Measurements from ENCODE around the gene NDST4.
"Not testable (repeated sequence)": the region's sequence is repeated elsewhere in the genome, so short reads cannot be mapped to it uniquely, and the experiment has no call there.

NDST4 gene

DNA sequence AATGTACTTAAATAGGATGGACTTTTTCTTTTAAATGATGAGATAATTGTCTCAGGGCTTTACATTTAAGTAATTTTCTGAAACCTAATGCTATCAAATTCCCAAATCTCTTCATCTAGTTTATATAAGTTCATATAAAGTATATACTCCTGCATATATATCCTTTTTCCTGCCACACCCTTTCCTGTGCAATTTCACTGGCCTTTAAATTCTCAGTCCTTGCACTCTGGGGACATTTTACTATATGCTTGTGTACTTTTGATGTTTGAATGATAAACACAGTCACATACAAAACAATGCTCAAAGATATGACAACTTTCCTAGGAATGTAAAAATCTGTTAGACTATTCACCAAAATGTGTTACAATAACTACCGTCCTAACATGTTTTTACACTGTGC lies 60.1 kb downstream of the NDST4 start:
- no peak for DNase-seq

DNA sequence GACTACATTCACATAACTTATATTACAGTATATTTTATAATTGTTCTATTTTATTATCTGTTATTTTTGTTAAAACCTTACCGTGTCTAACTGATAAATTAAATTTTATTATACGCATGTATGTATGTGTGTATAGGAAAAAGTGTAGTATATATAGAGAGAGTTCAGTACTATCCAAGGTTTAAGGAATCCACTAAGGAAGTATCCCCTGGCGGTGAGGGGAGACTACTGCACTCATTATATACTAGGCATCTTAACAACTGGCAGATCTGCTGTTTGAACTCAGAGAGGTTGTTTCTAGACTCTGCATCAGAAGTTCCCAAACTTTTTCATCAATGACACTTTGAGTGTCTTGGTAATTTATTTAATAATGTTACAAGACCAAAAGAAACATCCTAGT lies 70.9 kb downstream of the NDST4 start:
- DNase-seq, result no peak

DNA sequence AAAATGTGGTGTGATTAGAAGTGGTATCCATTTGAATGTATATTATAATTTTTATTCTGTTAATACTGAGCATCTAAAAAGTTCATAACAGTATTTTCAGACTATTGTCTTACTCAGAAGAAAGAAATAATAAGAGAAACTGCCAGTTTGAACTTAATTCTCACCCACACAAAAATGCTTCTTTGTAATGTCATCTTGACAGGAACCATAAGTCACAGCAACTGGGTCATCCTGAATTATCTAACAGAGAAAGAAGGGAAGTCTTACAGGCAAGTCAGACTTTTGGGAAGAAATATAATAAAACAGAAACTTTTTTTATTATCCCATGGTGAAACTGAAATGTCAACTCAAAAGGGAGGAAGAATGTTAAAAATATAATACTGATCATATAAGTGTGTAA lies 83.1 kb downstream of the NDST4 start:
- DNase-seq, result no peak

DNA sequence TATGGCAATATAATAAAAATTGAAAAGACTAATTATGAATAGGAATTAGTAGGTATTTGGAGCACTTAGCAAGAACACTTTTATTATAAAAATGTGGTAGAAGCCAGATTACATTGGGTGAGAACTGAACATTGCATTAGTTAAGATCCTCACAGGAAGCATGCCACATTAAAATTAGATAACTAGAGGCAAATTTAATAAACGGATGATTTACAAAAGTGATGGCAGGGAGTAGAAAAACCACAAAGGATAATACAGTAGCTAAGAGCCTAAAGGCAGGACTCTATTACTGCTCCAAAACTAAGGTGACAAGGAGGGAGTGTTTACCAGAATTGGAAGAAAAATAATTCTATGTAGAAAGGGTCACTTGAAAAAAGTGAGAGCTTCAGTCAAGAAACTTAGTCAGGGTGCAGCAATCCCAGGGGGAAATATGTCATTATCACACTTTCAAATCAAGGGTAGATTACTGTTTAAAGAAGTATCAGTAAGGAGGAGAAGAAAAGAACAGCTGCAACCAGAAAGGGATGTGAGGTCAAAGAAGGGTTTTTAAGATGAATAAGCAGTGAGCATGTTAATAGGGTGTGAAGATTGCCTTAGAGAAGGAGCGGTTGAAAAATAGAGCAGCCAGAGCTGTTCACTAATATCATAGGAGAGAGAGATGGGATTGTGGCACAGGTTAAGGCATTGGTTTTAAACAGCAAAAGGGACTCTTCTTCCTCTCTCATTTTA lies 84.6 kb downstream of the NDST4 start:
- DNase-seq, result no peak

DNA sequence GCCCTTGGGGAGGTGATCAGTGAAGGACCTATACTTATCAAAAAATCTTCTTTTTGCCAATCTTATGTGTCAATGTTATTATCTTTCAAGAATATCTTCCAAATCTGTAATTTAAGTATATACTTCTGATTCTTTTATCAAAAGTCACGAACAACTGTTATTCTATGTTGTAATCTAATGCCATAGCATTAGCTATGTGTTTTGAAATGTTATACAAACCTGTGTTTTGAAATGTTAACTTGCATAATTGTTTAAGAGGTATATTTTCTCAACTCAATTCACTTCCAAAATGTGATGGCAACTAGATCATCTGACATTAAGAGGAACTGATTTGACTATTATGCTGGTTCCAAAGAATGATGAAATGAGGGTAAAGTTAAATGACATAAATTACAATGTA lies 113.5 kb downstream of the NDST4 start:
- no peak for DNase-seq

DNA sequence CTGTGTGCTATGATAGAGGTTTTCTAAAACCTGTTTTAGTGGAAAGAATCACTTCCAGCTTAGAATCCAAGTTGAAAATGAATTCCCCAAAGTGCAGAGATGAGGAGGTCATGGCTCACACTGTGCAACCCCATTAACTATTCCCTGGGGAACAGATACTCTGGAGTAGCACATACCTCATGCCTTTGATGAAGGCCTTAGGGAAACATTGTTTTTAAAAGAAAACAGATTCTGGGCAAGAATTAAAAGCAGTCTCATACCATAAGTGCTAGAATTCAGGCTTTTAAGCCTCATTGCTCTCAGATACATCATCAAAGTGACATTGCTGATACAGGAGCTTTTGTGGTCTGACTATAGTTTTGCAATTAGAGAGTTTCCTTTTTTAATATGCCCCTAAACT lies 115.1 kb downstream of the NDST4 start:
- no peak for DNase-seq

DNA sequence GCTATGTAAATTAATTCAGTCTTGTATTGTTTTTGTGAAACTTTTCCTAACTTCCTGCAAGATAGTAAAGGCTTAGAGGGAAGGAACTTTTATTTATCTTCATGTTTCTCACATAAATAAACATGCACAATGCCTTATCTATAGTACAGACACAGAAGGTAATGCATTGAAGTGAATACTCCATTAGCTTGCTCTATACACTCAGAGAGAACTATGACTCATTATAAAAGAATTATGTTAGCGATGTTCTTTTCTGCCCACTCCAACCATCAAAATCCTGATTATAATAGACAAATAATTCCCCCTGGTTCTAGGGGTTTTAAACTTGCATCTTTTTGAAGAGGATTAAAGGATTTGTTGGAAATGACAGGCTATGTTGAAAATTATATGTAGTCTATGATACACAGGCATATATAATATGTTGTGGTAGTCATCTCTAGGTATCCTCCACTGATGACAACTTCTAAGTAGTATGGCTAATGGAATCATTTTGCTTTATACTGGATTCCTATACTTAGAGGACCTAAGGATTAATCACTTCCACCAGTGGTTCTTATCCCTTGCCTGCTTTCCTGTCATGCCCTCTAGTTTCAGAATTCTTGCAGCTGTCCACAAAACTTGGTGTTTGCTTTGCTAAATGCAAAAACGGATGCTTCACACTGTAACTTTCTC lies 115.7 kb downstream of the NDST4 start:
- no peak for DNase-seq

DNA sequence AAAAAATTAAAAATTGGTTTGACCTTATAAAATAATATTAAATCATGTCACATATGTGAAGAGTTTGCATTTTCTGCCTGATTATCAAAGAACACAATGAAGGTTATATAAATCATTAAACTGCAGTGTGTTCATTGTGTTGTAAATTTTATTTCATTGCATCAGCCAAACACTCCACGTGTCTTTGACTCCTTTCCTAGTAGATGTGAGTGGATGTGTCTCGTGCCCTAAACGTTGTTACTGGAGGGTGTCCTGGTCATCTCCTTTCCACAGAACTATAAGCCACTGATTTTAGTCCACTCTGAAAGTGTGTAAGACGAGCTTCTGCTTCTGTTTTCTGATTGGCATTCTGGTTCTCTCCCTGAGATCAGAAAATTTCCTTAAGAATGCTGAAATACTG lies 127.3 kb downstream of the NDST4 start:
- DNase-seq, result no peak

DNA sequence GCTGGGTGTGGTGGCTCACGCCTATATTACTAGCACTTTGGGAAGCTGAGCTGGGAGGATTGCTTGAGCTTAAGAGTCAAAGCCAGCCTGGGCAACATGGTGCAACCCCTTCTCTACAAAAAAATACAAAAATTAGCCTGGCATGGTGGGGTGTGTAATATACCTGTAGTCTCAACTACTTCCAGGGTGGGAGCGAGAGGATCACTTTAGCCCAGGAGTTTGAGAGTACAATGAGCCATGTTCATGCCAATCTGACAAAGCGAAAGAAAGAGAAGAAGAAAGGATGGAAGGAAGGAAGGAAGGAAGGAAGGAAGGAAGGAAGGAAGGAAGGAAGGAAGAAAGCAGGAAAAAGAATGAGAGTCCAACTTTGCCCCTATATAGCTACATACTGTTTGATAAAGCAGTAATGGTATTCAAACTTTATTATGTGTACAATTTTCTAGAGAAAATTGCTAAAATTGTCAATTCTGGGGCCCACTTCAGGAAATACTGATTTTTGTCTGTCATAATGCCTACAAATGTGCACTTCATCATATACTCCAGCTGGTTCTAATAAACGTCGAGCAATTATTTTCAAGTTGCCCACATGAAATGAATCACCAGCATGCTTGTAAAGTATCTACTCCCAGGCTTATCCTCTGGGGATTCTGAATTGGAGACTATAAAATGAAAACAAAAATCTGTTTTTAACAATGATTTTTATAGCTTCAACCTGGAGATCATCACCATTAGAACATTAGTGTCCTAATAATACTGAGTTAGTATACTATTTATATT lies 132.3 kb downstream of the NDST4 start:
- DNase-seq, result no peak

DNA sequence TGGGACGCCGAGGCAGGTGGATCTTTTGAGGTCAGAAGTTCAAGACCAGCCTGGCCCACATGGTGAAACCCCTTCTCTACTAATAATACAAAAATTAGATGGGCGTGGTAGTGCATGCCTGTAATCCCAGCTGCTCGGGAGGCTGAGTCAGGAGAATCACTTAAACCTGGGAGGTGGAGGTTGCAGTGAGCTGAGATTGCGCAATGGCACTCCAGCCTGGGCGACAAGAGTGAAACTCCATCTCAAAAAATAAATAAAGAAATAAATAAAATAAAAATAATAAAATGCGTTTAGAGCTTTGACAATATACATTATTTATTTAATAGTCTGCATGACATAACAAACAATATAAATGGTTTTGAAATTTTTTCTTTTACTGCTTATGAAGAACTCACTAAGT lies 133.0 kb downstream of the NDST4 start:
- DNase-seq, result not testable (repeated sequence)

DNA sequence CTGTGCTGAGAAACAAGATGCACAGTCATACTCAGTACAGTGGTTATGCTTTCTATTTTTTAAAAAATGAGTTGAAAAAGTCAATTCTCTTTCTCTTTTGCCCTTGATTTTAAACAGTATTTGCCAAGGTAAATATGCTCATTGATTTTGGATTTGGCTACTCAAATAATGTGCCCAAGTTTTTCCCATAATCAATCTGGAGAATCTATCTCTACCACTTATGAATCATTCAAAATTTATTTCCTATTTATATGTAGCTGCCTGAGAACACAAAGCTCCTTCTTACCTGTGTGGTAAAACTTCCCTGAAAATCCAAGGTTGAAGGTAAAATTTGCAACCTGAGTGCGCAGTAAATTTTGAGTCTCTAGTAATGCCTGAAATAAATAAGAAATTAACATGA lies 136.5 kb downstream of the NDST4 start:
- DNase-seq, result no peak

DNA sequence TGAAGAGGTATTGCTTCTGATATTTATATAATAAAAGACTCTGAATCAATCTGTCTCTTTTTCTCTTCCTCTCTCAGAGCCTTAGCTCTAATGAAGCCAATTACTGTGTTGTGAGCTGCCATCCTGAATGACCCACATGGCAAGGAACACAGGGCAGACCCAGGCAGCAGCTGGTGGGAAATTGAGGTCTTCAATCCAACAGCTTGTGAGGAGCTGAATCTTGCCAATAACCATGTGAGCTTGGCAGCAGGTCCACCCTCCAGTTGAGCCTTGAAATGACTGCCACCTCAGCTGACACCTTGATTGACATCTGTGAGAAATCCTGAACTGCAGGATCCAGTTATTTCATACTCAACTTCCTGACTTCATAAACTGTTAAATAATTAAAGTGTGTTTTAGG lies 149.4 kb downstream of the NDST4 start:
- no peak for DNase-seq

DNA sequence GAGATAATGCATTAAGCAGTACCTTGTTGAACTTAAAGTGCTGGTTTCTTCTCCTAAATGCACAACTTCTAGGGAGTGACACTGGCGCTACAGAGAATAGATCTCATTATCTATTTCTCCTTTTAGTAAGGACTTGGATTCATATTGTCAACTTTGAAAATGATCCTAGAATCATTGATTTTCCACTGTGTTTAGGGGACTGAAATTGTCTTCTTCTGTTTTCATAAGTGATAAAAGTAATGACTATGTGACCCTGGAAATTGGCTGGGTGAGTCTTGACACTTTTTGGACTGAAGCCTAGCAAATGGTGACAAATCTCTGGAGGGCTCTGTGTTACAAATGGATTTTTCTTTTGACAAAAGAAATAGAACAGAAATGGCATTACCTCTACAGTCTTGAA lies 167.8 kb downstream of the NDST4 start:
- DNase-seq, result no peak

DNA sequence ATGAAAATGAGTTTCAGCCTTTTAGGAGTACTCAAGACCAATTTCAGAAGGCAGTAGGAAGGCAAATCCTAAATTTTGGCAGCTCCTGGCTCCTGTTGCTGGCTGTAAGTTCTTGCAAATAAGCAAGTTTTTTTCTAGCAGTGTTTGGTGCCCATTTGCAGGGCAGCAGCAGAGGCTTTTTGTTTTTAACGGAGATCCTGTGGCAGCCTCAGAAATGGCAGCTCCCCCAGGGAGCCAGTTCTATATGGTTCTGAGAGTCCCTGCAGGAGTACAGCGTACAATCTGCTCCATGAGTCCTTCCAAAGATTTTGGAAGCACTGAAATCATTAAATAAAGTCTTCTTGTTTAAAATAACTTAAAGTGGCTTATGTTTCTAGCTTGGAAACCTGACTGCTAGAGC lies 171.9 kb downstream of the NDST4 start:
- no peak for DNase-seq

DNA sequence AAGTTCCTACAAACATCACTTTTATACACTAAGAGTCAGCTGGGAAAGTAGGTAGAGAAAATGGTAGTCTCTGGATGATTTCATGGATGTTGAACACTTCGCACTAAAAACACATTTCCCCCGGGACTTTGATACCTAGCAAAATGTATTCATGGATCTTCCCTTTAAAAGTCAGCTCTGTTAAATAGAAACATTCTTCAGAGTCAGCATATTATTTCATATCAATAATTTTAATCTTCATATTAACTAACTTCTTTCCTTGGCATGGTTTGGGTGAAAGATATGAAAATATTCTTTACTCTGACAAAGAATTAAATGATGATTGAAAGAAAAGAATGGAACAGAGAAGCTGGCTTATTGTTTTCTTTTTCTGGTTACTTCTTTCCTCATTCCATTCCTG lies 185.5 kb downstream of the NDST4 start:
- DNase-seq, result no peak

DNA sequence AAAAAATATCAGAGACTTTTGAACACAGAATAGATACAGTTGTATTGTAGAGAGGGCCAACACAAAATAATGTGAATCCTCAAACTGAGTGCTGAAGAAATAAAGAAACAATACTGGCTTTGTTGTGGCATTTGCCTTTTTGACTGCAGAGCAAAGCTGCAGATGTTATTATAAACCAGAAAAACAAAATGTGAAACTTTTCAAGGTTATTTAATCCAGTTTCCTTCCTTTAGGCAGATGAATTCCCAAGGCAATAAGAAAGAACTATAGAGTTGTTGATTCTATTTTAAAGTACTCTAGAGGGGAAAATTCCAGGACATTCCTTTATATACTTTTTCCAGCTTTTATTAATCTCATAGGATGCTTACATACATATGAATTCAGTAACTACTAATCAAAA lies 186.8 kb downstream of the NDST4 start:
- no peak for DNase-seq

DNA sequence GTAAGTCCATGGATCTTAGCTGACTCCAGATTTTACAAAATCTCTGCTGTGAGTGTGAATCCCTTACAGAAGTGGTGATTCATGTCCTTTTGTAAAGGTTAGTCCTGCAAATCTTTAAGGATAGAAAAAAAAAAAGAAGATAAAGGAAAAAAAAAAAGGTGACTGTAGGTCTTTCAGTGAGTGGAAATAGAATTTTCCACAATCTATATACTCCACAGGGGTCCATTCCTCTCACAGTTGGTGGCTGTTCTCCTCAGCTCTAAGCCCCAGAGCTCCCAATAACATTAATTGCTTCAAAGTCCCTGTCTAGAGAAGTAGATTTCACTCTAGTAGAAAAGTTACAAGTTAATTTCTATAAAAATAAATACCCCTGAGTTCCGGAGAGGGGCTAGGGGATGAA lies 189.1 kb downstream of the NDST4 start:
- DNase-seq, result no peak

DNA sequence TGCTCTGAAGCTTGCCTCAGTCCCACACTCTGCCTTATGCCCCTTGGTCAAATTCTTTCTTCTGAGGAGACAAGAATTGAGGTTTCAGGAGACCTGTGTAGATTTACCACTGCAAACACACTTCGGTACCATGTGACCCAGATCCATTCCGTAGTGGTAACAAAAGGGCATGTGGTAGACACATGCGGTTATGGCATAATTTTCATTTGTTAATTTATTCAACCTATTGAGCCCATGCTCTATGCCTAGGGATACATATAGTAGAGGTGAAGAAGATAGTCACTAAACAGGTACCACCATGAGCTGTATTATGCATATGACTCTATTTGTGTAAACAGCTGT lies 190.9 kb downstream of the NDST4 start:
- DNase-seq, result no peak

DNA sequence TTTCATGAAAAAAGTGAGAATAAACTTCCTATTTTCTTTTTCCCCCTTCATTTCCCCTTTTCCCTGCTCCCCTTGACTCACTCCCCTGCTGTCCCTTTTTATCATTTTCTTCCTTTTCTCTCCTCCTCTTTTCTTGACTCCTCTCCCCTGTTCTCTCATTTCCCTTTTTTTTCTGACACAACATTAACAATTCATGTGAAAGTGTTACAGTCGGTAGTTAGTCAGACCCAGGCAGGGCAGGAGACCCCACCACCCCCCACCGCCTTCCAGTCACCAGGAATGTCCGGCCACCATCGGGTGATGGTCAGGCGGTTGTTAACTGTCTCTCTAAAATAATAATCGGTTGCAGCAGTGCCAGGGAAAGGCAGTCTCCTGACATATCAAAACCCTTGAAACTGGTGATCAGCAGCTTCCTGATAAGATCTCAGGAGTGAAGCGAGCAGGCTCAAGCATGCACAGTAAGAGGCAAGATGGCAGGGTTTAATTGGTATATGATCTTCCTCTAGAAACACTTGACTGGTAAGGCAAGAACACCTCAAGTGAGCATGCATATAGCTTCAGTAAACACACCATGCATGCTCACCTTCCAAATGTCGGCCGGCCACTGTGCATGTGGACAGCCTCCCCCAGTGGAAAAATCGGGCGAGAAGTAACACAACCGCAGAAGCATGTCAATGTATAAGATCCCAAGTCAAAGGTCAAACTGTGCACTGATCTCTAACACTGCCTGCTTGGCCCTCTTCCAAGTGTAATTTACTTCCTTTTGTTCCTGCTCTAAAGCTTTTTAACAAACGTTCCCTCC lies 191.4 kb downstream of the NDST4 start:
- peak; percentile 59 for DNase-seq

DNA sequence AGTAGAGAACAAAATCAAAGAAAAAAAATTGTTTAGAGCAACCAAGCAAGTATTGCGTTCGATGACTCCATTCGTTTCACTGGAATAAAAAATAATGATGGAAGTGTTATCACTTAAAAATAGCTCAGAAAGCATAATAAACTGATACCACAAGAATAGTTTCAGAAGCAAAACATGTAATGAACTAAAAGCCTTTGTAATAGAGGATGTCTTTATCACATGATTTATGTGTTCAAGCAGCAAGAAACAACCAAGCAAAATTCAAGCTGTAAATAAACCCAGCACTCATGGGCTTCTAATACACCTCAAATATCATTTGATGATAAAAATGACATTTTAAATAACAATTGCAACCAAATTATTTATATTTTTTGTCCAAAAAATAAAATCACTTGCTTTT lies 192.2 kb downstream of the NDST4 start:
- no peak for DNase-seq

DNA sequence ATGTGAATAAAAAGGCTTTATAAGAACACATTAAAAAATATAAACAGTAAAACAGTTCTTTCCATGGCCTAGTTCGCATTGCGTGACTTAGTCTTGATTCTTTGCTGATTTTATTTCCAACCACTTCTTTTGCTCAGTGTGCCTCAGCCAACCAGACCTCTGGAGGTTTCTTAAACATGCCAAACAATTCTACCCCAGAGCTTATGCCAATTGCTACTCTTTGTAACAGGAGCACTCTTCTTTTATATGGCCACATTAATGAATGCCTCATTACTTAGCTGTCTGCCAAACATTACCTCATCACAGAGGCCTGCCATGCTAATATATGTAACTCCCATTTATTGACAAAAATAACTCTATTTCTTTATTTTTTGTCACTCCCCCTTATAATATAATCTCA lies 202.3 kb downstream of the NDST4 start:
- DNase-seq, result no peak

DNA sequence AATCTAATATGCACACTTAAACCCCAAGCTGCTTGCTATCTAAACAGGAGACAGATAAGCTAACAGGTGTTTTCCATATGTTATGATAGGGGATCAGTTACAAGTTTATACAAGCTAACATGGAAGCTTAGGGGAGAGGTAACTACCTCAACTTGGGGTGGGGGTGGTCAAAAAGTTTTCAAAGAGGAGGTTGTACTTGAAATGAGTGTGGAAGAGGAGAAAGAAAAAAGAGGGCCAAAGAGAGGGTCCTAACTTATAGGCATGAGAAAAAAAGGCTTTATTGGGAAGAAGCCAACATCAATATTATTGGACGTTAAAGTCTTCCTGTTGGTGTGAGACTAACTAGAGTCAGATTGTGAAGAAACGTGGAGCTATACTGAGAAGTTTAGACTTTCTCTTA lies 205.9 kb downstream of the NDST4 start:
- no peak for DNase-seq

DNA sequence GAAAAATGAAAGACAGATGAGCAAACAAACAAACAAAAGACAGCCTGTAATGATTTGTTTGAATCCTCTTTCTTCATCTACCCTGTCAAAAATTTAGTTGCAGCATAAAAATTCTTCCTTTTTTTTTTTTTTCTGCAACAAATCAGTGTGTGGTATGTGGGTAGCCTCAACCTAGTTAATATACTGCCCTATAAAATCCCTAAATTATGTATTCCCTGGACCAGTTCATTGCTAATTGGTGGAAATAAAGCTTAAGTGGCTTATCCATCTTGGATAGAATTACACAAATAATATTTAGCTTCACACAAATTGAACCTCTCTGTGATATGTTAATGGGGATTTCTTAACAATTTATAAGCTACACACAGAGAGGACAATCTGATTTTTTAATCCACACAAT lies 208.4 kb downstream of the NDST4 start:
- DNase-seq, result no peak

DNA sequence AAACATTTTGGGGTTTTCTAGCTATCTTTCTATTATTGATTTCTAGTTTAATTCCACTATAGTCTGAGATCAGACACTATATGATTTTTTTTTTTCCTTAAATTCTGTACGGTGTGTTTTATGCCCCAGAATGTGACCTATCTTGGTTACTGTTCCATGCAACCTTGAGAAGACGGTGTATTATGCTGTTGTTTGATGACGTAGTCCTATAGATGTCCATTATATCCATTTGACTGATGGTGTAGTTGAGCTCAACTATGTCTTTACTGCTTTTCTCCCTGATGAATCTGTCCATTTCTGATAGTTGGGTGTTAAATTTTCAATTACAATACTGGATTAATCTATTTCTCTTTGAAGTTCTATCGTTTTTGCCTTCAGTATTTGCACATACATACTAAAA lies 212.5 kb downstream of the NDST4 start:
- no peak for DNase-seq
